Measurements from ENCODE around the gene DHRSX. TPM values are rescaled to one million over a fixed set of nuclear protein-coding genes. Genes with fewer than 3 reads are reported as not detected.
A peak's percentile ranks its signal among the peaks of the same experiment; 100 is the strongest.

Gene DHRSX
- total RNA-seq, 1 donor from 2014 or later: 31.8 TPM

DNA sequence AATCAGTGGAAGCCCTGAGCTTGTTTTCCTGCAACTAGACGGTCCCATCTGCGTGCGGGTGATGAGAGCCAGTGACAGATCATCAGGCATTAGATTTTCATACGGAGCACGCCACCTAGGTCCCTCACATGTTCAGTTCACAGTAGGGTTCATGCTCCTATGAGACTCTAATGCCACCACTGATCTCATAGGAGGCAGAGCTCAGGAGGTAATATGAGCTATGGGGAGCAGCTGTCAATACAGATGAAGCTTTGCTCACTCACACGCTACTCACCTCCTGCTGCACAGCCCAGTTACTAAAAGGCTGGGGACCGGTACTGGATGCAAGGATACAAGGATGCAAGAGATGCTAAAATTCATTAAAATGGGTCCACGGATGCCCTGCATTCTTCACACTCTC lies 61.2 kb downstream of the DHRSX start:
- Mint-ChIP-seq H3K27ac (no peak overlapping the region), H3K9me3 (peaks cover 30% of the 10 kb centered on the region), H3K4me3 (no peak overlapping the region), H3K4me1 (peaks cover 15% of the 10 kb centered on the region), H3K27me3 (ENCODE audit: insufficient read depth, low read depth) (peaks cover 2% of the 10 kb centered on the region), H3K36me3 (peaks cover 30% of the 10 kb centered on the region)
- Histone ChIP-seq H3K36me3 (no peaks in the 10 kb centered on the region), H3F3A (ENCODE audit: low read depth) (no peaks in the 10 kb centered on the region), H2AFZ (replicated peaks) (no peak overlapping the region), H3K4me2 (no peak overlapping the region), H3K4me3 (no peak overlapping the region), H3K9ac (no peak overlapping the region), H3K79me2 (ENCODE audit: low read depth) (peaks cover 9% of the 10 kb centered on the region), H3K27ac (no peak overlapping the region), H3K9me3 (ENCODE audit: low read depth) (peaks cover 12% of the 10 kb centered on the region), H3K4me1 (no peaks in the 10 kb centered on the region), H4K20me1 (ENCODE audit: low read depth) (no peaks in the 10 kb centered on the region), H3K27me3 (no peaks in the 10 kb centered on the region)
- TF ChIP-seq, protein P1, sequence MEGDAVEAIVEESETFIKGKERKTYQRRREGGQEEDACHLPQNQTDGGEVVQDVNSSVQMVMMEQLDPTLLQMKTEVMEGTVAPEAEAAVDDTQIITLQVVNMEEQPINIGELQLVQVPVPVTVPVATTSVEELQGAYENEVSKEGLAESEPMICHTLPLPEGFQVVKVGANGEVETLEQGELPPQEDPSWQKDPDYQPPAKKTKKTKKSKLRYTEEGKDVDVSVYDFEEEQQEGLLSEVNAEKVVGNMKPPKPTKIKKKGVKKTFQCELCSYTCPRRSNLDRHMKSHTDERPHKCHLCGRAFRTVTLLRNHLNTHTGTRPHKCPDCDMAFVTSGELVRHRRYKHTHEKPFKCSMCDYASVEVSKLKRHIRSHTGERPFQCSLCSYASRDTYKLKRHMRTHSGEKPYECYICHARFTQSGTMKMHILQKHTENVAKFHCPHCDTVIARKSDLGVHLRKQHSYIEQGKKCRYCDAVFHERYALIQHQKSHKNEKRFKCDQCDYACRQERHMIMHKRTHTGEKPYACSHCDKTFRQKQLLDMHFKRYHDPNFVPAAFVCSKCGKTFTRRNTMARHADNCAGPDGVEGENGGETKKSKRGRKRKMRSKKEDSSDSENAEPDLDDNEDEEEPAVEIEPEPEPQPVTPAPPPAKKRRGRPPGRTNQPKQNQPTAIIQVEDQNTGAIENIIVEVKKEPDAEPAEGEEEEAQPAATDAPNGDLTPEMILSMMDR (IDR thresholded peaks at IDR 0.05): no peak
- TF ChIP-seq EZH2phosphoT487 (IDR thresholded peaks at IDR 0.05) (no peak), EZH2 (IDR thresholded peaks at IDR 0.05) (no peak)
- DNase-seq (ENCODE audit: low spot score): no peak

DNA sequence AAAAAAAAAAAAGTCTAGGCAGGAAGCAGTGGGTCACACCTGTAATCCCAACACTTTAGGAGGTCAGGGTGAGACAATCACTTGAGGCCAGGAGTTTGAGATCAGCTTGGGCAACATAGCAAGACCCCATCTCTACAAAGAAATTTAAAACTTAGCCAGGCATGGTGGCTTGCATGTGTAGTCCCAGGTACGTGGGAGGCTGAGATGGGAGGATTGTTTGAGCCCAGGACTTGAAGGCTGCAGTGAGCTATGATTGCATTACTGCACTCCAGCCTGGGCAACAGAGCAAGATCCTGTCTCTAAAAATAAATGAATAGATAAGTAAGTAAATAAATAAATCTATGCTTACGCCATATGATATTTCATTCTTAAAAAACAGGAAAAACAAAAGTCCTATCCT lies 65.3 kb downstream of the DHRSX start:
- Histone ChIP-seq H3K36me3 (no peaks in the 10 kb centered on the region), H3K27ac (no peak overlapping the region), H3K4me3 (no peak overlapping the region), H3K9me3 (ENCODE audit: low read depth) (peaks cover 12% of the 10 kb centered on the region), H3K79me2 (ENCODE audit: low read depth) (no peaks in the 10 kb centered on the region), H3F3A (ENCODE audit: low read depth) (no peaks in the 10 kb centered on the region), H3K9ac (no peak overlapping the region), H3K27me3 (no peaks in the 10 kb centered on the region), H3K4me2 (no peak overlapping the region), H3K4me1 (no peaks in the 10 kb centered on the region), H2AFZ (replicated peaks) (no peak overlapping the region), H4K20me1 (ENCODE audit: low read depth) (no peaks in the 10 kb centered on the region)
- Mint-ChIP-seq H3K36me3 (peaks cover 30% of the 10 kb centered on the region), H3K4me1 (peaks cover 18% of the 10 kb centered on the region), H3K27ac (no peak overlapping the region), H3K9me3 (peaks cover 17% of the 10 kb centered on the region), H3K4me3 (no peak overlapping the region), H3K27me3 (ENCODE audit: insufficient read depth, low read depth) (peaks cover 2% of the 10 kb centered on the region)
- DNase-seq (ENCODE audit: low spot score): no peak
- TF ChIP-seq EZH2 (IDR thresholded peaks at IDR 0.05) (no peak), EZH2phosphoT487 (IDR thresholded peaks at IDR 0.05) (no peak)
- TF ChIP-seq, protein P1 (IDR thresholded peaks at IDR 0.05): no peak

DNA sequence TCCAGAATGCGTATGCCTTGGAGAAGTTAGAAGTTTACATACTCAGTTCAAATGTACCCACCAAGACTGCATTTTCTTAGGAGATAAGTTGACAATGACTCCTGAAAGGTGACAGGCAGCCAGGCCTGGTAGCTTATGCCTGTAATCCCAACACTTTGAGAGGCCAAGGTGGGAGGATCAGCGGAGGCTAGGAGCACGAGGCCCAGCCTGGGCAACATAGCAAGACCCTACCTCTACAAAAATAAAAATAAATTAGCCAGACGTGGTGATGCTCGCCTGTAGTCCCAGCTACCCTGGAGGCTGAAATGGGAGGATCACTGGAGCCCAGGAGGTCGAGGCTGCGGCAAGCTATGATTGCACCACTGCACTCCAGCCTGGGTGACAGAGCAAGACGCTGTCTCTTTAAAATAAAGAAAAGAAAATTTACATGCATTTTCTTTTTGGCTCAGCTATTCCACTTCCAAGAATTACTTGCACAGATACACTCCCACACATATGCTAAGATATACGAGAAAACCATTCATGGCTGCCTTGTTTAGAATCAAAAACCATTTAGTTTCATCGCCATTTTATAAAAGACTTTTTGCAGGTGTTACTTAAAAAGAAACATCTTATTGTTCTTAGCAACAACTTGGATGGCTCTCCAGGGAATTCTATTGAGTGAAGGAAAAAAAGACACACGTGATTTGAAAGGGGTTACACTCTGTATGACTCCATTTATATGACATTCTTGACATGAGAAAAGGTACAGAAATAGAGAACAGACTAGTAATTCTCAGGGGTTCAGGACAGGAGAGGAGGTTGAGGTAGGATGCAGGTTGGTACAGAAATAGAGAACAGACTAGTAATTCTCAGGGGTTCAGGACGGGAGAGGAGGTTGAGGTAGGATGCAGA lies 66.3 kb downstream of the DHRSX start:
- H3K79me2 ChIP-seq (ENCODE audit: low read depth): no peaks in the 10 kb centered on the region
- no peak for TF ChIP-seq EZH2 (IDR thresholded peaks at IDR 0.05)
- TF ChIP-seq, protein P1 (IDR thresholded peaks at IDR 0.05): no peak
- no peak for TF ChIP-seq EZH2phosphoT487 (IDR thresholded peaks at IDR 0.05)
- H3K27me3 ChIP-seq: no peaks in the 10 kb centered on the region
- no peak overlapping the region for H3K4me3 ChIP-seq
- H3K4me1 Mint-ChIP-seq: peaks cover 18% of the 10 kb centered on the region
- peak overlapping the region; percentile 2 for H3K27ac Mint-ChIP-seq
- peaks cover 22% of the 10 kb centered on the region for H3K36me3 Mint-ChIP-seq
- no peak for DNase-seq (ENCODE audit: low spot score)
- no peak overlapping the region for H2AFZ ChIP-seq (replicated peaks)
- H3K4me3 Mint-ChIP-seq: no peak overlapping the region
- H3K4me2 ChIP-seq: no peak overlapping the region
- no peaks in the 10 kb centered on the region for H3K36me3 ChIP-seq
- H3K9me3 ChIP-seq (ENCODE audit: low read depth): peaks cover 5% of the 10 kb centered on the region
- no peaks in the 10 kb centered on the region for H3F3A ChIP-seq (ENCODE audit: low read depth)
- H3K9ac ChIP-seq: no peak overlapping the region
- H3K4me1 ChIP-seq: no peaks in the 10 kb centered on the region
- no peaks in the 10 kb centered on the region for H4K20me1 ChIP-seq (ENCODE audit: low read depth)
- H3K27ac ChIP-seq: no peak overlapping the region
- peaks cover 2% of the 10 kb centered on the region for H3K27me3 Mint-ChIP-seq (ENCODE audit: insufficient read depth, low read depth)
- peaks cover 7% of the 10 kb centered on the region for H3K9me3 Mint-ChIP-seq

Measured in neural progenitor cell (in vitro differentiated cells).